ENCODE results near the gene UNC45B. TPM values are rescaled to one million over a fixed set of nuclear protein-coding genes. Genes with fewer than 3 reads are reported as not detected.

The UNC45B gene
- polyA plus RNA-seq, 1 donor (not counting 4 experiments of a cell fraction or from before 2014, with no cell fraction given): 0.03 TPM

DNA sequence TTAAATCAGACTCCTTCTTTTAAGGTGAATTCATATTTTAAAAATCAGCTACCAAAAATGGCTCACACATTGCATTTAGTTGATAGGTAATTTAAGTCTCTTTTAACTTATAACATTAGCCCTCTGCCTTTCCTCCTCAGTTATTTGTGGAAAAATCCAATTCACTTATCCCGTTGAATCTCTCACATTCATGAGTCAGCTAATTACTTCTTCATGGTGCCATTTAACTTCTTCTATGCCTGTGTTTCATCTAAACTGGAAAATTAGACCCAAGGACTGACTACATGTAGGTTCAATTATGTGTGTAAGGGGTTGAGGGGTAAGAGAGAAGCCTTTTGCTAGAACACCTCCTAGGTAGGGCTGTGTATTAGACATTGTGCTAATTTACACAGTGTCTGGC lies 76.8 kb downstream of the UNC45B start:
- H3K4me3 ChIP-seq (ENCODE audit: control insufficient read depth in 2 of 3, extremely low read depth in 1 of 3, insufficient read depth in 2 of 3, low read depth in 1 of 3, low read length in 3 of 3): no peak overlapping the region
- H3K4me1 ChIP-seq (ENCODE audit: control insufficient read depth, extremely low read depth, insufficient read depth, low read length): no peaks in the 10 kb centered on the region
- H3K9ac ChIP-seq (ENCODE audit: control insufficient read depth, extremely low read depth, insufficient read depth, low read length): no peak overlapping the region
- H3K9me3 ChIP-seq (ENCODE audit: control insufficient read depth, low read depth, low read length): no peaks in the 10 kb centered on the region
- FAIRE-seq: no peak
- H3K36me3 ChIP-seq (ENCODE audit: control insufficient read depth in 2 of 2, extremely low read depth in 1 of 2, insufficient read depth in 2 of 2, low read length in 2 of 2): no peaks in the 10 kb centered on the region
- dilution Hi-C loops (cut with MboI; ENCODE audit: extremely low pct_ligation_motif_present, low sequenced_read_pairs): no loop called here
- H2AFZ ChIP-seq (ENCODE audit: control insufficient read depth, low read length): no peak overlapping the region
- no peak overlapping the region for H3K27ac ChIP-seq (ENCODE audit: control insufficient read depth, insufficient read depth, low read length)
- H4K20me1 ChIP-seq (ENCODE audit: control insufficient read depth, extremely low read depth, insufficient read depth, low read length): no peaks in the 10 kb centered on the region
- no peak overlapping the region for H3K4me2 ChIP-seq (ENCODE audit: control insufficient read depth, extremely low read depth, insufficient read depth, low read depth, low read length)
- DNase-seq (ENCODE audit: low read depth, low spot score): no peak
- TF ChIP-seq EZH2 (IDR thresholded peaks at IDR 0.05; ENCODE audit: low read length) (no peak), CTCF (optimal IDR thresholded peaks at IDR 0.05 in 1 of 3, IDR thresholded peaks at IDR 0.05 in 1 of 3, conservative IDR thresholded peaks at IDR 0.05 in 1 of 3; ENCODE audit: extremely low read depth in 1 of 3, insufficient read depth in 2 of 3, low read length in 3 of 3) (no peak)
- no peaks in the 10 kb centered on the region for H3K9me1 ChIP-seq (ENCODE audit: control insufficient read depth, extremely low read depth, insufficient read depth, low read length)
- H3K79me2 ChIP-seq (ENCODE audit: control insufficient read depth, insufficient read depth, low read length): no peaks in the 10 kb centered on the region
- H3K27me3 ChIP-seq (ENCODE audit: control insufficient read depth, extremely low read depth, insufficient read depth, low read length): no peaks in the 10 kb centered on the region

DNA sequence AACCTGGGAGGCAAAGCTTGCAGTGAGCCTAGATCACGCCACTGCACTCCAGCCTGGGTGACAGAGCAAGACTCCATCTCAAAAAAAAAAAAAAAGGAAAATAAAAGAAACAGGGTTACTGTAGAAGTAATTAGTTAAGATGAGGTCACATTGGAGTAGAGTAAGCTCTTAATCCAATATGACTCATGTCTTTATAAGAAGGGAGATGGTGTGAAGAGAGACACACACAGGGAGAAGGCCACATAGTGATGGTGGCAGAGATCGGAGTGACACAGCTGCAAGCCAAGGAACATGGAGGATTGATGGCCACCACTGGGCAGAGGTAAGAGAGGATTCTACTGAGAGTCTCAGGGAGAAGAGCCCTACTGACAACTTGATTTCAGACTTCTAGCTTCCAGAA lies 79.9 kb downstream of the UNC45B start:
- H3K27me3 ChIP-seq (ENCODE audit: control insufficient read depth, extremely low read depth, insufficient read depth, low read length): no peaks in the 10 kb centered on the region
- no peaks in the 10 kb centered on the region for H3K9me1 ChIP-seq (ENCODE audit: control insufficient read depth, extremely low read depth, insufficient read depth, low read length)
- no peak overlapping the region for H3K9ac ChIP-seq (ENCODE audit: control insufficient read depth, extremely low read depth, insufficient read depth, low read length)
- H3K79me2 ChIP-seq (ENCODE audit: control insufficient read depth, insufficient read depth, low read length): no peaks in the 10 kb centered on the region
- H3K4me3 ChIP-seq (ENCODE audit: control insufficient read depth in 2 of 3, extremely low read depth in 1 of 3, insufficient read depth in 2 of 3, low read depth in 1 of 3, low read length in 3 of 3): no peak overlapping the region
- TF ChIP-seq EZH2 (IDR thresholded peaks at IDR 0.05; ENCODE audit: low read length) (no peak), CTCF (optimal IDR thresholded peaks at IDR 0.05 in 1 of 3, IDR thresholded peaks at IDR 0.05 in 1 of 3, conservative IDR thresholded peaks at IDR 0.05 in 1 of 3; ENCODE audit: extremely low read depth in 1 of 3, insufficient read depth in 2 of 3, low read length in 3 of 3) (no peak)
- no peaks in the 10 kb centered on the region for H3K9me3 ChIP-seq (ENCODE audit: control insufficient read depth, low read depth, low read length)
- dilution Hi-C loops (cut with MboI; ENCODE audit: extremely low pct_ligation_motif_present, low sequenced_read_pairs): no loop called here
- DNase-seq (ENCODE audit: low read depth, low spot score): no peak
- H4K20me1 ChIP-seq (ENCODE audit: control insufficient read depth, extremely low read depth, insufficient read depth, low read length): no peaks in the 10 kb centered on the region
- H3K4me1 ChIP-seq (ENCODE audit: control insufficient read depth, extremely low read depth, insufficient read depth, low read length): no peaks in the 10 kb centered on the region
- H3K27ac ChIP-seq (ENCODE audit: control insufficient read depth, insufficient read depth, low read length): no peak overlapping the region
- H3K4me2 ChIP-seq (ENCODE audit: control insufficient read depth, extremely low read depth, insufficient read depth, low read depth, low read length): no peak overlapping the region
- FAIRE-seq: no peak
- H2AFZ ChIP-seq (ENCODE audit: control insufficient read depth, low read length): no peak overlapping the region
- H3K36me3 ChIP-seq (ENCODE audit: control insufficient read depth in 2 of 2, extremely low read depth in 1 of 2, insufficient read depth in 2 of 2, low read length in 2 of 2): no peaks in the 10 kb centered on the region
